Endothelial cell (in vitro differentiated cells): ENCODE measurements around the gene ESCO1. TPM values are rescaled to one million over a fixed set of nuclear protein-coding genes. Genes with fewer than 3 reads are reported as not detected.

ENCODE experiments used
- DNase-seq: peaks from one replicate; pipeline ENCODE4 v3.0.0; 2021; ENCODE audit warnings: low spot score
- H3K27ac Mint-ChIP-seq: one replicate; pipeline ENCODE4 v1.8.0; 2021; ENCODE audit warnings: mixed read lengths, inconsistent platforms; ENCODE audit not compliant: unreplicated experiment
- H3K27me3 Mint-ChIP-seq: one replicate; pipeline ENCODE4 v1.8.0; 2021; ENCODE audit warnings: mild to moderate bottlenecking, moderate library complexity, mixed read lengths, inconsistent platforms; ENCODE audit not compliant: unreplicated experiment
- H3K36me3 Mint-ChIP-seq: one replicate; pipeline ENCODE4 v1.8.0; 2021; ENCODE audit warnings: mild to moderate bottlenecking, low read depth, mixed read lengths, inconsistent platforms; ENCODE audit not compliant: unreplicated experiment
- H3K4me1 Mint-ChIP-seq: one replicate; pipeline ENCODE4 v1.8.0; 2021; ENCODE audit warnings: mild to moderate bottlenecking, mixed read lengths, inconsistent platforms; ENCODE audit not compliant: unreplicated experiment
- H3K4me3 Mint-ChIP-seq: one replicate; pipeline ENCODE4 v1.8.0; 2021; ENCODE audit warnings: mild to moderate bottlenecking, mixed read lengths, inconsistent platforms; ENCODE audit not compliant: unreplicated experiment
- H3K9me3 Mint-ChIP-seq: one replicate; pipeline ENCODE4 v1.8.0; 2021; ENCODE audit warnings: mixed read lengths, inconsistent platforms; ENCODE audit not compliant: unreplicated experiment
- CTCF ChIP-seq: fragments of 200-600 bp; sonication (generic); IDR thresholded peaks from one replicate; pipeline ENCODE4 v1.5.0; 2021; ENCODE audit warnings: antibody characterized with exemption; ENCODE audit not compliant: unreplicated experiment
- total RNA-seq: library from RNA; stranded (reverse); fragmentation: NEBNext Ultra II Directional; extraction: Animal tissue kit (Norgen Biotek cat#: 25700); gene quantifications from one replicate; pipeline ENCODE4 v1.2.1, GENCODE V29; 2021; ENCODE audit not compliant: unreplicated experiment

The ESCO1 gene
- total RNA-seq, 1 donor from 2014 or later: 19.3 TPM

GRCh38 chr18:21481739-21482138 is 118.8 kb downstream of the ESCO1 start:
- H3K27ac Mint-ChIP-seq: no peak overlapping the region
- peaks cover 18% of the 10 kb centered on the region for H3K36me3 Mint-ChIP-seq
- no peak for DNase-seq
- H3K27me3 Mint-ChIP-seq: peaks cover 2% of the 10 kb centered on the region
- TF ChIP-seq CTCF: no peak
- H3K4me3 Mint-ChIP-seq: no peak overlapping the region
- peaks cover 7% of the 10 kb centered on the region for H3K4me1 Mint-ChIP-seq
- no peaks in the 10 kb centered on the region for H3K9me3 Mint-ChIP-seq

GRCh38 chr18:21479721-21480120 is 120.8 kb downstream of the ESCO1 start:
- Mint-ChIP-seq H3K4me3 (no peak overlapping the region), H3K36me3 (peaks cover 14% of the 10 kb centered on the region), H3K27ac (no peak overlapping the region), H3K4me1 (no peaks in the 10 kb centered on the region), H3K27me3 (peaks cover 2% of the 10 kb centered on the region), H3K9me3 (no peaks in the 10 kb centered on the region)
- no peak for TF ChIP-seq CTCF
- no peak for DNase-seq

Other genes starting within 250 kb of the ESCO1 start
- 82.5 TPM for gene SNRPD1, start 11.6 kb upstream of the ESCO1 start, total RNA-seq
- 13.8 TPM for gene ABHD3, start 104.1 kb upstream of the ESCO1 start, total RNA-seq
- gene MIB1, start 140.1 kb upstream of the ESCO1 start, total RNA-seq: 62.8 TPM